GM23338 (cell line): Measurements from ENCODE around the gene GAPDHS.

Experiments
- CREB1 ChIP-seq: fragments of 250-450 bp; sonication (Bioruptor Pico); IDR thresholded peaks from 2 replicates; pipeline ENCODE4 v1.5.0; 2020; ENCODE audit warnings: low read depth, mild to moderate bottlenecking, moderate library complexity
- CTCF ChIP-seq, 2 experiments: fragments of 200-600 bp in 1 of 2; sonication (generic) in 1 of 2; conservative IDR thresholded peaks; 2 replicates each; pipeline versions ENCODE4 v1.5.1 to v1.6.1; 2016 to 2017; ENCODE audit warnings: antibody characterized with exemption in 2 of 2, low read depth in 2 of 2, mild to moderate bottlenecking in 2 of 2, moderate library complexity in 1 of 2
- ETS1 ChIP-seq: IDR thresholded peaks from 2 replicates; pipeline ENCODE4 v1.6.1; 2016; ENCODE audit warnings: antibody characterized with exemption
- EZH2 ChIP-seq: fragments of 200-600 bp; sonication (generic); IDR thresholded peaks from one replicate; pipeline ENCODE4 v1.8.0; 2017; ENCODE audit warnings: antibody characterized with exemption, mild to moderate bottlenecking, low read depth; ENCODE audit not compliant: unreplicated experiment
- EZH2phosphoT487 ChIP-seq: fragments of 200-600 bp; sonication (generic); IDR thresholded peaks from one replicate; pipeline ENCODE4 v1.8.1; 2018; ENCODE audit warnings: antibody characterized with exemption; ENCODE audit not compliant: unreplicated experiment
- JUNB ChIP-seq: IDR thresholded peaks from one replicate; pipeline ENCODE4 v1.6.1; 2016; ENCODE audit warnings: antibody characterized with exemption; ENCODE audit not compliant: unreplicated experiment
- NANOG ChIP-seq: IDR thresholded peaks from 2 replicates; pipeline ENCODE4 v1.6.1; 2016; ENCODE audit warnings: antibody characterized with exemption, borderline replicate concordance
- POLR2AphosphoS5 ChIP-seq: IDR thresholded peaks from 2 replicates; pipeline ENCODE4 v1.6.1; 2016; ENCODE audit warnings: antibody characterized with exemption, low read depth
- REST ChIP-seq: IDR thresholded peaks from one replicate; pipeline ENCODE4 v1.6.1; 2018; ENCODE audit warnings: antibody characterized with exemption; ENCODE audit not compliant: unreplicated experiment
- STAT1 ChIP-seq: IDR thresholded peaks from one replicate; pipeline ENCODE4 v1.6.1; 2016; ENCODE audit warnings: antibody characterized with exemption; ENCODE audit not compliant: unreplicated experiment
- ZNF114 ChIP-seq: fragments of 250-450 bp; sonication (Bioruptor Pico); IDR thresholded peaks from 2 replicates; pipeline ENCODE4 v1.5.0; 2020; ENCODE audit warnings: mild to moderate bottlenecking, moderate library complexity
- ZNF331 ChIP-seq: fragments of 250-450 bp; sonication (Bioruptor Pico); IDR thresholded peaks from 2 replicates; pipeline ENCODE4 v1.5.0; 2020; ENCODE audit warnings: low read depth, mild to moderate bottlenecking, moderate library complexity
- ZNF462 ChIP-seq: fragments of 250-450 bp; sonication (Bioruptor Pico); IDR thresholded peaks from 2 replicates; pipeline ENCODE4 v1.5.0; 2020; ENCODE audit warnings: mild to moderate bottlenecking, moderate library complexity

- no peak for TF ChIP-seq CTCF (conservative IDR thresholded peaks at IDR 0.05; ENCODE audit: low read depth in 2 of 2)
- no peak for TF ChIP-seq POLR2AphosphoS5
- TF ChIP-seq CREB1 (CRISPR knock-in tag) = no peak
- TF ChIP-seq EZH2phosphoT487 = no peak
- no peak for TF ChIP-seq REST
- TF ChIP-seq ETS1 = no peak
- no peak for TF ChIP-seq EZH2
- no peak for TF ChIP-seq STAT1
- TF ChIP-seq JUNB = no peak
- TF ChIP-seq ZNF114 (CRISPR knock-in tag) = no peak
- no peak for TF ChIP-seq ZNF331
- no peak for TF ChIP-seq NANOG
- TF ChIP-seq ZNF462 (CRISPR knock-in tag) = no peak
Measured at GRCh38 chr19:35500611-35501010, 32.6 kb upstream of the GAPDHS start.
